C4-2B (cell line): Measurements from ENCODE around the gene DLX3.
A peak's percentile ranks its signal among the peaks of the same experiment; 100 is the strongest.

Experiments
- CTCF ChIP-seq: fragments of 450-650 bp; conservative IDR thresholded peaks from 2 replicates; pipeline ENCODE4 v1.5.1; 2017; ENCODE audit warnings: mild to moderate bottlenecking
- ZFX ChIP-seq: fragments of 450-650 bp; IDR thresholded peaks from 2 replicates; pipeline ENCODE4 v1.6.1; 2017

- TF ChIP-seq CTCF (peak; percentile 98), ZFX (no peak)
These were observed 1.7 kb upstream of the DLX3 start for GRCh38 chr17:49996495-49997300.
